Endodermal cell (in vitro differentiated cells): ENCODE results near the gene SLC2A5. TPM values are rescaled to one million over a fixed set of nuclear protein-coding genes. Genes with fewer than 3 reads are reported as not detected.
"Not testable (repeated sequence)": the region's sequence is repeated elsewhere in the genome, so short reads cannot be mapped to it uniquely, and the experiment has no call there.

Source experiments
- DNase-seq: peaks from one replicate; pipeline ENCODE4 v3.0.0-alpha.2; 2017
- H3K27ac ChIP-seq: 2 replicates; pipeline ENCODE4 v1.5.1; 2013; ENCODE audit warnings: mild to moderate bottlenecking, low read depth, low read length, moderate library complexity
- H3K27me3 ChIP-seq: 2 replicates; pipeline ENCODE4 v1.6.1; 2013; ENCODE audit warnings: mild to moderate bottlenecking, low read length, moderate library complexity; ENCODE audit not compliant: insufficient read depth, control insufficient read depth, poor library complexity, severe bottlenecking
- H3K36me3 ChIP-seq: 2 replicates; pipeline ENCODE4 v1.7.0; 2013; ENCODE audit warnings: mild to moderate bottlenecking, low read length, moderate library complexity; ENCODE audit not compliant: control insufficient read depth, insufficient read depth
- H3K4me1 ChIP-seq: one replicate; pipeline ENCODE4 v1.7.0; 2013; ENCODE audit warnings: low read length; ENCODE audit not compliant: control insufficient read depth, insufficient read depth
- H3K4me3 ChIP-seq: 2 replicates; pipeline ENCODE4 v1.5.1; 2013; ENCODE audit warnings: mild to moderate bottlenecking, low read length, moderate library complexity
- H3K9ac ChIP-seq: 2 replicates; pipeline ENCODE4 v1.6.1; 2013; ENCODE audit warnings: mild to moderate bottlenecking, low read length, moderate library complexity; ENCODE audit not compliant: poor library complexity, severe bottlenecking; ENCODE audit errors: extremely low read depth
- H3K9me3 ChIP-seq: 2 replicates; pipeline ENCODE4 v1.6.1; 2013; ENCODE audit warnings: mild to moderate bottlenecking, low read length, moderate library complexity; ENCODE audit not compliant: control insufficient read depth
- H3K27ac Mint-ChIP-seq: 2 replicates; pipeline ENCODE4 v1.8.0; 2020; ENCODE audit warnings: mixed read lengths
- H3K27me3 Mint-ChIP-seq: 2 replicates; pipeline ENCODE4 v1.8.0; 2021; ENCODE audit warnings: mild to moderate bottlenecking, mixed read lengths; ENCODE audit not compliant: insufficient read depth
- H3K36me3 Mint-ChIP-seq: 2 replicates; pipeline ENCODE4 v1.8.0; 2020; ENCODE audit warnings: low read depth, mixed read lengths
- H3K4me1 Mint-ChIP-seq: 2 replicates; pipeline ENCODE4 v1.8.0; 2020; ENCODE audit warnings: mixed read lengths
- H3K4me3 Mint-ChIP-seq: 2 replicates; pipeline ENCODE4 v1.8.0; 2020; ENCODE audit warnings: mild to moderate bottlenecking, moderate library complexity, mixed read lengths
- H3K9me3 Mint-ChIP-seq: 2 replicates; pipeline ENCODE4 v1.8.0; 2020; ENCODE audit warnings: mild to moderate bottlenecking, mixed read lengths
- CTCF ChIP-seq: fragments of 200-600 bp; sonication (generic); conservative IDR thresholded peaks from 2 replicates; pipeline ENCODE4 v1.5.0; 2021; ENCODE audit warnings: antibody characterized with exemption, mild to moderate bottlenecking
- WGBS, 2 experiments: methylation state at CpG; one replicate each; pipeline versions ENCODE4 v1.1.5 to v1.1.7; 2013; ENCODE audit warnings: missing lambda C conversion rate in 2 of 2, mixed read lengths in 1 of 2; ENCODE audit not compliant: insufficient coverage in 1 of 2, insufficient read length in 1 of 2; 5-methylcytosine and 5-hydroxymethylcytosine counted together
- total RNA-seq, 2 donors: library from RNA; stranded (reverse); fragmentation: NEBNext Ultra II Directional in 1 of 2; extraction: Animal tissue kit (Norgen Biotek cat#: 25700) in 1 of 2; gene quantifications; 2 replicates in 1 of 2; 3 replicates in 1 of 2; pipeline ENCODE4 v1.2.1, GENCODE V29; 2021

Gene SLC2A5
- total RNA-seq, 2 donors from 2014 or later = not detected

DNA sequence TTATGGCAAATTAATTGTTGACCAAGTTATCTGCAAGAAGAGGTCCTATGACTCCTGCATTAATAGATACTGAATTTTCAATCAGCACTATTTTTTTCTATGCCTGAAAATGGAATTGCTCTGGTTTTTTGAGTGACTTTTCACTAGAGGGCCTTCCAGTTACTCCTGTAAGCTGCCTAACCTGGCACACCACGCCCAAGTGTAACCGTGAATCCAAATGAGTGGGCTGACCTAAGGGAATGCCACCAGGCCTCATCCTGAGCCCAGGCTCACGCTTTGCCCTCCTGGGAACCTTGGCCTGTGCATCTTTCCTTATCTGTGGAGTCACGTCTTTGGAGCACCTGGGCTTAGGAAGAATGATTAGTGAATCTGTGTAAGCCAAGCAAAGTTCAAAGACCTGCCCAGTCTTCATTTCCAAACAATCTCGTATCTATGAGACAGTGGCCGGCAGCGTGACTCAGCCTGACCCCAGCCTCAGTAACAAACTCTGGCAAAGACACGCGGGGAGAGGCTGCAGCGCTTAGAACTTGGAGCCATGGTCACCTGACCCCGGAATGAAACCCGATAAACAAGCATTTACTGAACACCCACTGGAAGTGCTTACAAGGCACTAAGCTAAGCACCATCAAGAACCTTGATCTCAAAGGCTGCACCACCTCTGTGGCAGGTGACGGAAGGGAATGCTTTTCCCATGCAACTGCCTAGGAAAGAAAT lies 75.3 kb downstream of the SLC2A5 start:
- not testable (repeated sequence) for H3K4me1 Mint-ChIP-seq, H3K27me3 Mint-ChIP-seq, H3K9me3 ChIP-seq, H3K27me3 ChIP-seq, H3K9me3 Mint-ChIP-seq, H3K27ac Mint-ChIP-seq, DNase-seq, H3K36me3 ChIP-seq, H3K9ac ChIP-seq, H3K36me3 Mint-ChIP-seq, H3K4me3 Mint-ChIP-seq, H3K4me1 ChIP-seq, H3K4me3 ChIP-seq, H3K27ac ChIP-seq
- 89 to 100% methylated on average over 1 to 11 of the region's 13 CpGs for WGBS, 2 experiments

DNA sequence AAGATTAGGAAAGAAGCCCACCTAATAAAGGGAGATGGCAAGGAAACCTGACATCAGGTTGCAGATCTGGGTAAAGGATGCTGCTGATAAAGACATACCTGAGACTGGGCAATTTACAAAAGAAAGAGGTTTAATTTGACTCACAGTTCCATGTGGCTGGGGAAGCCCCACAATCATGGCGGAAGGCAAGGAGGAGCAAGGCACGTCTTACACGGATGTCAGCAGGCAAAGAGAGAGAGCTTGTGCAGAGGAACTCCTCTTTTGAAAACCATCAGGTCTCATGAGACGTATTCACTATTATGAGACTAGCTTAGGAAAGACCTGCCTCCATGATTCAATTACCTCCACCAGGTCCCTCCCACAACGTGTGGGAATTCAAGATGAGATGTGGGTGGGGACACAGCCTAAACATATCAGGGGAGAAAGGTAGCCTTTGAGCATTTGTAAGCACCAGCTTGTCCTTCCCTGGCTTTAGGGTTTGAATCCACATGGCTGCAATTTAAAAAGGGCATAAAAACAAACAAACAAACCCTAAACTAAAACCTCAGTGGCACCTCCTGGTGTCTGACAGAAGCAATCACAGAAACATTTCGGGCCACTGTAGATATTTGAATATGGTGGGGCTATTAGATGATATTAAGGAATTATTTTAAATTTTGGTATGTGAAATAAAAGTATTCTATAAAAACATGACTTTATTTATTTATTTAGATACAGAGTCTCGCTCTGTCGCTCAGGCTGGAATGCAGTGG lies 76.3 kb downstream of the SLC2A5 start:
- 97 to 100% methylated on average over 5 to 8 of the region's 8 CpGs for WGBS, 2 experiments
- Histone ChIP-seq H3K4me1 (no peaks in the 10 kb centered on the region), H3K9me3 (no peaks in the 10 kb centered on the region), H3K27ac (no peak overlapping the region), H3K4me3 (no peak overlapping the region), H3K36me3 (no peaks in the 10 kb centered on the region), H3K9ac (no peak overlapping the region), H3K27me3 (no peaks in the 10 kb centered on the region)
- TF ChIP-seq CTCF = peak; percentile 50
- Mint-ChIP-seq H3K27ac (no peak overlapping the region), H3K4me3 (no peak overlapping the region), H3K9me3 (peaks cover 9% of the 10 kb centered on the region), H3K27me3 (peaks cover 2% of the 10 kb centered on the region), H3K4me1 (peaks cover 5% of the 10 kb centered on the region), H3K36me3 (no peaks in the 10 kb centered on the region)
- DNase-seq = no peak

- no peak for DNase-seq
- Mint-ChIP-seq H3K27me3 (peaks cover 2% of the 10 kb centered on the region), H3K9me3 (peaks cover 9% of the 10 kb centered on the region), H3K27ac (no peak overlapping the region), H3K36me3 (no peaks in the 10 kb centered on the region), H3K4me3 (no peak overlapping the region), H3K4me1 (peaks cover 5% of the 10 kb centered on the region)
- no peak overlapping the region for H3K27ac ChIP-seq
- no peaks in the 10 kb centered on the region for H3K4me1 ChIP-seq
- no peaks in the 10 kb centered on the region for H3K36me3 ChIP-seq
- 80 to 93% methylated on average over 1 to 4 of the region's 4 CpGs for WGBS, 2 experiments
- no peak for TF ChIP-seq CTCF
- no peaks in the 10 kb centered on the region for H3K9me3 ChIP-seq
- no peak overlapping the region for H3K4me3 ChIP-seq
- no peak overlapping the region for H3K9ac ChIP-seq
- H3K27me3 ChIP-seq = no peaks in the 10 kb centered on the region
Measured at GRCh38 chr1:8989821-8990220, 79.6 kb downstream of the SLC2A5 start.
